ENCODE results near the gene NPHP1.
"Not testable (repeated sequence)": the region's sequence is repeated elsewhere in the genome, so short reads cannot be mapped to it uniquely, and the experiment has no call there.

Gene NPHP1

DNA sequence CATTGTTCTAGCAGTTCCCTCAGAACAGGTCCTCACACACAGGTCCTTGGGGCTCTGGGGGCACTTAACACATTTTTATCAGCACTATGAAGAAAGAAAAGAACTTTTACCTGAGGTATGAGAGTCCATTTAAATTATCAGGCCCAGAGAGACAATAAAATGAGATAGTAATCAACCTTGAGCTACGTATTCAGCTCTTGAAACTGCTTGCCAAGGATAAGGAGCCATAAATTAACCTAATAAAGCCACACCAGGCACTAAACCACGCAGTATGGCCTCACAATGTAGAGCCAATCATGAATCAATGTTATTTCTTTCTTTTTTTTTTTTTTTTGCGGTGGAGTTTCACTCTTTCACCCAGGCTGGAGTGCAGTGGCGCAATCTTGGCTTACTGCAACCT, 126.7 kb downstream of the NPHP1 start:
- H3K9me3 ChIP-seq; intact Hi-C loops (cut with DNase I; ENCODE audit: low total_unique reads); H3K27me3 ChIP-seq; H3K36me3 ChIP-seq; H3K27ac ChIP-seq; DNase-seq; H3K4me1 ChIP-seq; H3K4me3 ChIP-seq: not testable (repeated sequence)

DNA sequence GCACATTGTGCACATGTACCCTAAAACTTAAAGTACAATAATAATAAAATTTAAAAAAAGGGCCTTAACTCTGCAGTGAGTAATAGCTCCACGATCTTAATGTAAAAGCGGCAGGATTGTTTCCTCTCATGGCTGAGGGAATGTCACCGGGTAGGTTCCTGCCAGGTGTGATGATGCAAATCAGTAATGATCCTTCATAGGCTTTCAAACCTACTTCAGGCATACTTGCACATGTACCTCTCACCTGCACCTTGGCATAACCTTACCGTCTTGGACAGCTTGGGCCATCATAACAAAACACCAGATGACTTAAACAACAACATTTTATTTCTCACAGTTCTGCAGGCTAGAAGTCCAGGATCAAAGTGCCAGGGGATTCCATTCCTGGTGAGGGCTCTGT, 128.9 kb downstream of the NPHP1 start:
- intact Hi-C loops (cut with DNase I; ENCODE audit: low total_unique reads) = not testable (repeated sequence)

More for the DNA sequence above, 128.9 kb downstream of the NPHP1 start:
- DNase-seq, H3K9me3 ChIP-seq, H3K27me3 ChIP-seq, H3K27ac ChIP-seq, H3K36me3 ChIP-seq, H3K4me1 ChIP-seq, H3K4me3 ChIP-seq: not testable (repeated sequence)
